Chondrocyte (in vitro differentiated cells): Measurements from ENCODE around the gene SUCLG2. TPM values are rescaled to one million over a fixed set of nuclear protein-coding genes. Genes with fewer than 3 reads are reported as not detected.

Experiments
- DNase-seq: peaks from one replicate; pipeline ENCODE4 v3.0.0; 2021; ENCODE audit warnings: mixed read lengths, low spot score
- H3K27ac Mint-ChIP-seq: one replicate; pipeline ENCODE4 v1.8.0; 2021; ENCODE audit warnings: mild to moderate bottlenecking, moderate library complexity, mixed read lengths; ENCODE audit not compliant: unreplicated experiment
- H3K27me3 Mint-ChIP-seq: 2 replicates; pipeline ENCODE4 v1.8.0; 2021; ENCODE audit warnings: low read depth, mixed read lengths
- H3K36me3 Mint-ChIP-seq: 2 replicates; pipeline ENCODE4 v1.8.0; 2021; ENCODE audit warnings: low read depth, mixed read lengths
- H3K4me1 Mint-ChIP-seq: 2 replicates; pipeline ENCODE4 v1.8.0; 2021; ENCODE audit warnings: low read depth, mild to moderate bottlenecking, mixed read lengths
- H3K4me3 Mint-ChIP-seq: one replicate; pipeline ENCODE4 v1.8.0; 2021; ENCODE audit warnings: mild to moderate bottlenecking, moderate library complexity, mixed read lengths; ENCODE audit not compliant: unreplicated experiment
- H3K9me3 Mint-ChIP-seq: 2 replicates; pipeline ENCODE4 v1.8.0; 2021; ENCODE audit warnings: low read depth, mixed read lengths
- CTCF ChIP-seq: fragments of 200-600 bp; sonication (generic); IDR thresholded peaks from 2 replicates; pipeline ENCODE4 v1.5.0; 2021; ENCODE audit warnings: antibody characterized with exemption, mild to moderate bottlenecking, moderate library complexity
- total RNA-seq: library from RNA; stranded (reverse); gene quantifications from 3 replicates; pipeline ENCODE4 v1.2.1, GENCODE V29; 2021

SUCLG2 gene
- total RNA-seq, 1 donor from 2014 or later: 24.3 TPM

GRCh38 chr3:67478423-67478822 lies 176.0 kb downstream of the SUCLG2 start:
- H3K27ac Mint-ChIP-seq: no peak overlapping the region
- no peaks in the 10 kb centered on the region for H3K27me3 Mint-ChIP-seq
- peaks cover 12% of the 10 kb centered on the region for H3K4me1 Mint-ChIP-seq
- H3K36me3 Mint-ChIP-seq: peaks cover 3% of the 10 kb centered on the region
- no peak for DNase-seq
- no peak overlapping the region for H3K4me3 Mint-ChIP-seq
- TF ChIP-seq CTCF: no peak
- H3K9me3 Mint-ChIP-seq: no peaks in the 10 kb centered on the region

- TF ChIP-seq CTCF: no peak
- Mint-ChIP-seq H3K9me3 (no peaks in the 10 kb centered on the region), H3K27me3 (no peaks in the 10 kb centered on the region), H3K4me3 (no peak overlapping the region), H3K36me3 (peaks cover 3% of the 10 kb centered on the region), H3K4me1 (peaks cover 6% of the 10 kb centered on the region), H3K27ac (no peak overlapping the region)
- no peak for DNase-seq
Observed at GRCh38 chr3:67474311-67474710, 180.1 kb downstream of the SUCLG2 start.

GRCh38 chr3:67472674-67473201 lies 181.7 kb downstream of the SUCLG2 start:
- H3K4me3 Mint-ChIP-seq: no peak overlapping the region
- TF ChIP-seq CTCF: no peak

GRCh38 chr3:67470207-67470606 lies 184.2 kb downstream of the SUCLG2 start:
- Mint-ChIP-seq H3K4me3 (no peak overlapping the region), H3K27ac (no peak overlapping the region), H3K4me1 (no peaks in the 10 kb centered on the region), H3K36me3 (peaks cover 2% of the 10 kb centered on the region), H3K27me3 (no peaks in the 10 kb centered on the region), H3K9me3 (no peaks in the 10 kb centered on the region)
- DNase-seq: no peak
- TF ChIP-seq CTCF: no peak

More at GRCh38 chr3:67472674-67473201, 181.7 kb downstream of the SUCLG2 start:
- no peak for DNase-seq
- H3K36me3 Mint-ChIP-seq: peaks cover 3% of the 10 kb centered on the region
- no peaks in the 10 kb centered on the region for H3K9me3 Mint-ChIP-seq
- H3K27ac Mint-ChIP-seq: no peak overlapping the region
- H3K27me3 Mint-ChIP-seq: no peaks in the 10 kb centered on the region
- no peaks in the 10 kb centered on the region for H3K4me1 Mint-ChIP-seq

GRCh38 chr3:67468511-67468910 lies 185.9 kb downstream of the SUCLG2 start:
- no peak for DNase-seq
- Mint-ChIP-seq H3K27me3 (no peaks in the 10 kb centered on the region), H3K27ac (no peak overlapping the region), H3K4me1 (no peaks in the 10 kb centered on the region), H3K36me3 (no peaks in the 10 kb centered on the region), H3K4me3 (no peak overlapping the region), H3K9me3 (no peaks in the 10 kb centered on the region)
- no peak for TF ChIP-seq CTCF
